GM10266 (cell line): ENCODE measurements around the gene SHC3.

Source experiments
- DNase-seq: peaks from one replicate; pipeline ENCODE4 v3.0.0; 2012; ENCODE audit errors: extremely low spot score
- TF ChIP-seq, protein P1 (sequence below): IDR thresholded peaks from 2 replicates; pipeline ENCODE4 v1.5.1; 2012; ENCODE audit warnings: mild to moderate bottlenecking, low read depth; ENCODE audit not compliant: control insufficient read depth, insufficient read depth; ENCODE audit errors: missing control alignments

The SHC3 gene

DNA sequence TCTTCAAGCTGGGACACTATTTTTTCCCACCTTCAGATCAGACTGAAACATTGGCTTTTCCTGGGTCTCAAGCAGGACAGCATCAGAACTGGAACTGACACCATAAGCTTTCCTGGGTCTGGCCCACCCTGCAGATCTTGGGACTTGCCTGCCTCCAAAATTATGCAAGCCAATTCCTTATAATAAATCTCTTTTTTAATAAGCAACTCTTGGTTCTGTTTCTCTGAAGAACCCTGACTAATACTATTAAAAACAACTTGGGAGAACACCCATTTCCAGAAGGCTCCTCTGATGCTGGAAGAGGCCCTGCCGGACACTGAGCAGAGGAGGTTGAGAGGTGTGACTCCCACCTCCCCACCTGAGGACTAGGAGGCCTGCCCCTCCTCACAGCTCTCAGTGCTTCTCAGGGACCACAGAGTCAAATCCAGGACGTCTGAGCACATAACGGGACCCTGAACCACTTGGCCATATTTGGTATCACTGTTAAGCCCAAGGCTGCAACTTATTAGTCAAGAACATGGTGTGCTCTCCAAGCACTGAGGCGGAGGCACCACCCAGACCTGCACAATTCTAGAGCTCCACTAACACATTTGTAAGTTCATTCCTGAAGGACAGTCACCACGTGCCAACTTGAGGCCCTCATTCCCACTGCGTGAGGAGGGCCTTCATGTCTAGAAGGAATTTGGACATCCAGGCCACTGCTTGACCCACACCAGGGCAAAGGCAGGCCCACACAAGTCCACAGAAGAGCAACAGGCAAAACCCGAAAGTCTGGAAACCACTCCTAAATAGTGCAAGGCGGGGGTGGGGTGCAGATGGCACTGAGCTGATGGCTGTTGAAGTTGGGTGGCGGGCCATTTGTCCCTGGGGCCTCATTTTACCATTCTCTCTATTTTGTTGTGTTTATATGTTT lies 9.5 kb downstream of the SHC3 start:
- TF ChIP-seq, protein P1, sequence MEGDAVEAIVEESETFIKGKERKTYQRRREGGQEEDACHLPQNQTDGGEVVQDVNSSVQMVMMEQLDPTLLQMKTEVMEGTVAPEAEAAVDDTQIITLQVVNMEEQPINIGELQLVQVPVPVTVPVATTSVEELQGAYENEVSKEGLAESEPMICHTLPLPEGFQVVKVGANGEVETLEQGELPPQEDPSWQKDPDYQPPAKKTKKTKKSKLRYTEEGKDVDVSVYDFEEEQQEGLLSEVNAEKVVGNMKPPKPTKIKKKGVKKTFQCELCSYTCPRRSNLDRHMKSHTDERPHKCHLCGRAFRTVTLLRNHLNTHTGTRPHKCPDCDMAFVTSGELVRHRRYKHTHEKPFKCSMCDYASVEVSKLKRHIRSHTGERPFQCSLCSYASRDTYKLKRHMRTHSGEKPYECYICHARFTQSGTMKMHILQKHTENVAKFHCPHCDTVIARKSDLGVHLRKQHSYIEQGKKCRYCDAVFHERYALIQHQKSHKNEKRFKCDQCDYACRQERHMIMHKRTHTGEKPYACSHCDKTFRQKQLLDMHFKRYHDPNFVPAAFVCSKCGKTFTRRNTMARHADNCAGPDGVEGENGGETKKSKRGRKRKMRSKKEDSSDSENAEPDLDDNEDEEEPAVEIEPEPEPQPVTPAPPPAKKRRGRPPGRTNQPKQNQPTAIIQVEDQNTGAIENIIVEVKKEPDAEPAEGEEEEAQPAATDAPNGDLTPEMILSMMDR: no peak
- DNase-seq: no peak

DNA sequence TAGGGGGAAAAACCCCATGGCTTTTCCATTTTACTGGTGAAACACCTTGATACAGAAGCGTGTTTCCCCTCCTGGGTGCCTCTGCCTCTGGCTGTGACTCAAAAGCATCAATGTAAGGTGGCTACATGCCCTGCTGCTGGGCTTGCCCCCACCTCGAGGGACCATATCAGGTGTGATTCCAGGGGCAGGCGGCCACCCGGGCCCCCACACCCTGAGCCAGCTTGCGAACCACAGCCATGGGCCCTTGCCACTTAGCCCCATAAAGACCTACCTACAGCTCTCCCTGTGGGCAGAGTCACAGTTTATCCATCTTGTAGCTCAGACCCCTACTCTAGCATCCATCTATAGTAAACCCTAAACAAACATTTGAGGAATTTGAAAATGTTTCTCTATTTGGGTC lies 10.8 kb downstream of the SHC3 start:
- no peak for DNase-seq
- TF ChIP-seq, protein P1: no peak

DNA sequence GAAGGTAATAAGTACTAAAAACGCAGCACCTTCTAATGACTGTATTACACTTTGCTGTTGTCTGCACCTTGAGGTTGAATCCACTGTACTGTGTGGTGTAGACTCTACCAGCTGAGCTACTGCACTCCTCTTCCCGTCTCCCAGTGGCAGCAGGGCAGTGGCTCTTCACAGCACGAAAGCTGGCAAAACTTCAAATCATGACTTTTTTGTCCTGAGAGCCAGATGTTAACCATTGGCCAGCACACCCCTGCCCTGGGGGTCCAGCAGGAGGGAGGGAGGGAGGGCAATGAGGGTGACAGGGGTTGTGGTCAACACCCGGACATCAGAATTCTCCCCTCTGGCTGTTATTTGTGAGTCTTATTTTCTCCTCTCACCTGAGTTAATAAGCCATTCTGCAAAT lies 11.8 kb downstream of the SHC3 start:
- DNase-seq: no peak
- TF ChIP-seq, protein P1: no peak

DNA sequence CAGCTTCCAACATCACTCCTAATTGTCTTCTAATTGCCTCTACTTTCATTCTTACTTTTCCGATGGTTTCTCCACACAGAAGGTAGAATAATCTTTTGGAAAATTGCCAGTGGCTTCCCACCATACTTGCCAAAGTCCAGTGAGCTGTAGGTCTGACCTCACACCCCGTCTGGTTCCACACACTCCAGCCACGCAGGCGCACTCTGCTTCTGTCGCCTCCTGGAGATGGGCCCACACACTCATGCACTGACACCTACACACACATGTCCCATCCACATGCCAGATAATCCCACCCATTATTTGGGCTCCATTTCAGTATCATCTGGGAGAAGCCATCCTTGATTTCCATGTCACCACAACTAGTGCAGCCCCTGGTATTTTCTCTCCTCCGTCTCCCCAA lies 12.7 kb downstream of the SHC3 start:
- no peak for DNase-seq
- TF ChIP-seq, protein P1: no peak

DNA sequence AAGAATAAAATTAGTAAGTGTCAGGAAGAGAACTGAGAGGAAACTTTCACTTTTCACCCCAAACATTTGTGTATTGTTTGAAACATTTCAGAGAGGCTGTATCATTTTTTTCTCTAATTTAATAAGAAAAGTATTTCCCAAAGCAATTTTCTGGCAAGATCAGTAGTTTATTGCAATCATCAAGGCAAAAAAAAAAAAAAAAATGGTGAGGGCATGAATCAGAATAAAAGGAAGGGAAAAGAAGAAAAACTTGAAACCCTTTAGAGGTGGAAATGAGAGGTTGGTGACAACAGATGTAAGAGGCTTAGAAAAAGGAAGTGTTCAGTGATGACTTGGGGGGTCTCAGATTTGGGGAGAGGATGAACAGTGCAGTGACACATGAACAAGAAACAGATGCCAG lies 13.3 kb downstream of the SHC3 start:
- TF ChIP-seq, protein P1: no peak
- DNase-seq: no peak

DNA sequence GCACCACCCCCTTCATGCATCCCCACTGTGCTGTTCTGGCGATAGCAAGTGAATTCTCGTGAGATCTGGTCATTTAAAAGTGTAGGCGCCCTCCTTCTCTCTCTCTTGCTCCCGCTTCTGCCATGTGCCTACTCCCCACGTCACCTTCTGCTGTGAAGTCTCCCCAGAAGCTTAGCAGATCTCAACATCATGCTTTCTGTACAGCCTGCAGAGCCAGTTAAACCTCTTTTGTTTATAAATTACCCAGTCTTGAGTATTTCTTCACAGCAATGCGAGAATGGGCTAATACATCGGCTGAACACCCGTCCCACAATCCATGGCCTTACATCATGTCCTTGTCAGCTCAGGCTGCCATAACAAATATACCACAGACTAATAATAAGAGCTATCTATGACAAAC lies 17.4 kb downstream of the SHC3 start:
- TF ChIP-seq, protein P1: no peak
- DNase-seq: no peak

DNA sequence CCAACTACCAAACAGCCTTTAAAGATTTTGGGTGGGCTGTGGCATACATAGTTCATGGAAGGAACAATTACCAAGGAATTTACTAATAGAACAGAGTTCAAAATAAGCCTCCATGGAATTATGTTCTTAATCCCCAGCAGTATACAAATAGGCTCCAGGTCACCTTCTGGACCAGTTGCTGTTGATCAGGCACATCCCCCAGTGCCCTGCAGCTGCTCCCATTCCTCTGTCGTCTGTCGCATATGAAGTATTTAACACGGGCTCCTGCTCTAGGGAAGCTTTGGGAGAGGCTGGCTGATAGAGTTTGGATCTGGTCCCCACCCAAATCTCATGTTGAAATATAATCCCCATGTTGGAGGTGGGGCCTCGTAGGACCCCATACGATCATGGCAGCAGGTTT lies 17.8 kb downstream of the SHC3 start:
- TF ChIP-seq, protein P1: no peak
- no peak for DNase-seq
